ENCODE results near the gene CCDC71L. TPM values are rescaled to one million over a fixed set of nuclear protein-coding genes. Genes with fewer than 3 reads are reported as not detected.

Gene CCDC71L
- total RNA-seq, 1 experiment from 2014 or later, result 4.2 TPM

- H3K27ac Mint-ChIP-seq (ENCODE audit: unreplicated experiment), result peak overlapping the region; percentile 16
- ChIA-PET CTCF (interaction anchor here (0.5 to 2.1 kb wide), 8 partner anchors 11 to 1462 kb away, joined by 3 to 16 read pairs (median 4); partner anchors contain the start of gene HBP1), POLR2A (no interaction called here)
- no peaks in the 10 kb centered on the region for H3K36me3 Mint-ChIP-seq (ENCODE audit: insufficient read depth, unreplicated experiment)
- Histone ChIP-seq H3K9me3 (no peaks in the 10 kb centered on the region), H3K27me3 (replicated peaks; ENCODE audit: control insufficient read depth, insufficient read depth, low read length) (no peaks in the 10 kb centered on the region), H3K36me3 (ENCODE audit: control insufficient read depth, insufficient read depth, low read length) (no peaks in the 10 kb centered on the region), H3K4me1 (peaks cover 14% of the 10 kb centered on the region), H3K4me3 (ENCODE audit: low read depth, low read length) (peak overlapping the region; percentile 90)
- no peaks in the 10 kb centered on the region for H3K4me1 Mint-ChIP-seq (ENCODE audit: low read depth, unreplicated experiment)
- DNase-seq, result peak; percentile 68 to 83
- BruUV-seq (replicated peaks), result no TSS peak
- no peaks in the 10 kb centered on the region for H3K9me3 Mint-ChIP-seq (ENCODE audit: unreplicated experiment)
- peaks cover 3% of the 10 kb centered on the region for H3K27me3 Mint-ChIP-seq (ENCODE audit: insufficient read depth, unreplicated experiment)
- peak; percentile 55 to 60 for TF ChIP-seq CTCF (IDR thresholded peaks at IDR 0.05; ENCODE audit: insufficient read depth in 1 of 2, low read depth in 1 of 2, low read length in 1 of 2, severe bottlenecking in 1 of 2, unreplicated experiment in 1 of 2)
- peak overlapping the region; percentile 73 for H3K4me3 Mint-ChIP-seq (ENCODE audit: unreplicated experiment)
- intact Hi-C loops (cut with micrococcal nuclease; ENCODE audit: unreplicated experiment), result loop anchor here (1.0 to 2.0 kb wide), 4 partner anchors 76 to 484 kb away; no protein-coding TSS in a partner anchor
These were observed 746 bp downstream of the CCDC71L start for GRCh38 chr7:106659963-106660861.

GRCh38 chr7:106659166-106659962 is 1.6 kb downstream of the CCDC71L start:
- Histone ChIP-seq H3K4me3 (ENCODE audit: low read depth, low read length) (peak overlapping the region; percentile 90), H3K36me3 (ENCODE audit: control insufficient read depth, insufficient read depth, low read length) (no peaks in the 10 kb centered on the region), H3K9me3 (no peaks in the 10 kb centered on the region), H3K4me1 (peaks cover 14% of the 10 kb centered on the region), H3K27me3 (replicated peaks; ENCODE audit: control insufficient read depth, insufficient read depth, low read length) (no peaks in the 10 kb centered on the region)
- Mint-ChIP-seq H3K9me3 (ENCODE audit: unreplicated experiment) (no peaks in the 10 kb centered on the region), H3K36me3 (ENCODE audit: insufficient read depth, unreplicated experiment) (no peaks in the 10 kb centered on the region), H3K4me3 (ENCODE audit: unreplicated experiment) (peak overlapping the region; percentile 73), H3K4me1 (ENCODE audit: low read depth, unreplicated experiment) (no peaks in the 10 kb centered on the region), H3K27ac (ENCODE audit: unreplicated experiment) (no peak overlapping the region), H3K27me3 (ENCODE audit: insufficient read depth, unreplicated experiment) (peaks cover 3% of the 10 kb centered on the region)
- no peak for DNase-seq
- intact Hi-C loops (cut with micrococcal nuclease; ENCODE audit: unreplicated experiment), result no loop called here
- no peak for TF ChIP-seq CTCF (IDR thresholded peaks at IDR 0.05; ENCODE audit: insufficient read depth in 1 of 2, low read depth in 1 of 2, low read length in 1 of 2, severe bottlenecking in 1 of 2, unreplicated experiment in 1 of 2)
- POLR2A ChIA-PET, result no interaction called here
- CTCF ChIA-PET, result interaction anchor here (0.6 to 2.1 kb wide), 3 partner anchors 117 to 1463 kb away, joined by 3 to 16 read pairs (median 4); no protein-coding TSS in a partner anchor
- BruUV-seq (replicated peaks), result TSS peak; percentile 69
